ENCODE data around the gene QSOX2.

Gene QSOX2

GRCh38 chr9:136219276-136219675, 26.3 kb downstream of the QSOX2 start:
- no peak for FAIRE-seq

- FAIRE-seq: no peak
Measured at GRCh38 chr9:136218673-136219072, 26.9 kb downstream of the QSOX2 start.

GRCh38 chr9:136218271-136218670, 27.3 kb downstream of the QSOX2 start:
- no peak for FAIRE-seq

- no peak for FAIRE-seq
Measured at GRCh38 chr9:136216541-136217244, 28.9 kb downstream of the QSOX2 start.

GRCh38 chr9:136213733-136214132, 31.9 kb downstream of the QSOX2 start:
- FAIRE-seq: no peak

GRCh38 chr9:136212345-136212950, 33.2 kb downstream of the QSOX2 start:
- no peak for FAIRE-seq

- no peak for FAIRE-seq
Measured at GRCh38 chr9:136211441-136212344, 33.9 kb downstream of the QSOX2 start.

GRCh38 chr9:136211006-136211405, 34.6 kb downstream of the QSOX2 start:
- no peak for FAIRE-seq

GRCh38 chr9:136210276-136210675, 35.3 kb downstream of the QSOX2 start:
- no peak for FAIRE-seq

GRCh38 chr9:136209786-136210185, 35.8 kb downstream of the QSOX2 start:
- FAIRE-seq: no peak

- FAIRE-seq: no peak
Measured at GRCh38 chr9:136209232-136209631, 36.4 kb downstream of the QSOX2 start.

GRCh38 chr9:136208675-136209074, 36.9 kb downstream of the QSOX2 start:
- FAIRE-seq: no peak

GRCh38 chr9:136207616-136208015, 38.0 kb downstream of the QSOX2 start:
- no peak for FAIRE-seq

GRCh38 chr9:136206602-136207275, 38.9 kb downstream of the QSOX2 start:
- no peak for FAIRE-seq

- FAIRE-seq: no peak
Measured at GRCh38 chr9:136205707-136205992, 40.0 kb downstream of the QSOX2 start.

- no peak for FAIRE-seq
Measured at GRCh38 chr9:136204838-136205706, 40.5 kb downstream of the QSOX2 start, which contains the start of gene LHX3. LHX3 (minus strand) TSS chr9:136205128; CDS start chr9:136205012, 116 bp downstream.

GRCh38 chr9:136204145-136204805, 41.3 kb downstream of the QSOX2 start:
- no peak for FAIRE-seq

- no peak for FAIRE-seq
Measured at GRCh38 chr9:136203408-136204144, 42.0 kb downstream of the QSOX2 start.

- no peak for FAIRE-seq
Measured at GRCh38 chr9:136202454-136203407, 42.9 kb downstream of the QSOX2 start.
